ENCODE measurements around the gene KIAA0513.

KIAA0513 gene

GRCh38 chr16:85138825-85139627 is 111.4 kb downstream of the KIAA0513 start:
- DNase-seq: no peak

GRCh38 chr16:85139881-85140339 is 112.3 kb downstream of the KIAA0513 start:
- DNase-seq: no peak

GRCh38 chr16:85140455-85141012 is 112.9 kb downstream of the KIAA0513 start:
- no peak for DNase-seq

- DNase-seq: no peak
Measured at GRCh38 chr16:85141491-85142128, 114.0 kb downstream of the KIAA0513 start.

DNA sequence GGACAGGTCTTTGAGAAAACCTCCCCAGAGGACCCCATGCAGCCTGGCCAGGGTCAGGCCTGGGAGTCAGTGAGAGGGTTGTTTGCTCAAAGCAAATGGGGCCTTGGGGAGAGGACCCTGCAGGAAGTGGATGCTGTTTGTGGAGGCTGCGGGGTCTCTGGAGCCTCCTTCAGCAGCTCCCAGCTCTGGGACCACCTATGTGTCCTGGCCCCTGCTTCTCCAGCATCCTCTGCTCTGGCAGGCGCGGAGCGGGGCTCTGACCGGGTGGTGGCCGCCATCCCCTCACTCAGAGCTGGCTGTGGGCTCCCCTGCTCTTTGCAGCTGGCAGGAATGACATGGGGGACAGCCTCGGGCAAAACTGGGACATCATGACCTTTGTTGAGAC is 114.5 kb downstream of the KIAA0513 start:
- DNase-seq: no peak

- no peak for DNase-seq
Measured at GRCh38 chr16:85142771-85143211, 115.2 kb downstream of the KIAA0513 start.

Measured in CD4-positive, alpha-beta T cell treated with Interleukin-10 for 1 hour (primary cell).